ENCODE data around the gene PRPSAP2.
"Not testable (repeated sequence)": the region's sequence is repeated elsewhere in the genome, so short reads cannot be mapped to it uniquely, and the experiment has no call there.

PRPSAP2 gene

GRCh38 chr17:18946536-18946935, 88.6 kb downstream of the PRPSAP2 start:
- DNase-seq = peak; percentile 54

GRCh38 chr17:18947866-18948265, 89.9 kb downstream of the PRPSAP2 start:
- no peak for DNase-seq

- no peak for DNase-seq
Observed at GRCh38 chr17:18948476-18949006, 90.6 kb downstream of the PRPSAP2 start.

GRCh38 chr17:18949566-18949965, 91.6 kb downstream of the PRPSAP2 start:
- DNase-seq = no peak

- no peak for DNase-seq
Observed at GRCh38 chr17:18950346-18950745, 92.4 kb downstream of the PRPSAP2 start.

GRCh38 chr17:18950944-18951905, 93.3 kb downstream of the PRPSAP2 start:
- DNase-seq = no peak

- DNase-seq = no peak
Observed at GRCh38 chr17:18951941-18952842, 94.3 kb downstream of the PRPSAP2 start, which contains the start of gene SLC5A10. Gene SLC5A10 (plus strand): TSS chr17:18952165. CDS start chr17:18952206, 41 bp downstream.

GRCh38 chr17:18953231-18953728, 95.3 kb downstream of the PRPSAP2 start:
- DNase-seq = no peak

- no peak for DNase-seq
Observed at GRCh38 chr17:18954321-18954720, 96.4 kb downstream of the PRPSAP2 start.

- no peak for DNase-seq
Observed at GRCh38 chr17:18955009-18955408, 97.1 kb downstream of the PRPSAP2 start.

- not testable (repeated sequence) for DNase-seq
Observed at GRCh38 chr17:18956021-18956420, 98.1 kb downstream of the PRPSAP2 start.

GRCh38 chr17:18956581-18956980, 98.7 kb downstream of the PRPSAP2 start:
- no peak for DNase-seq

GRCh38 chr17:18957831-18958230, 99.9 kb downstream of the PRPSAP2 start:
- DNase-seq = no peak

GRCh38 chr17:18958611-18959010, 100.7 kb downstream of the PRPSAP2 start:
- DNase-seq = no peak

GRCh38 chr17:18959071-18959844, 101.3 kb downstream of the PRPSAP2 start:
- no peak for DNase-seq

GRCh38 chr17:18959845-18960240, 101.9 kb downstream of the PRPSAP2 start:
- no peak for DNase-seq

- no peak for DNase-seq
Observed at GRCh38 chr17:18960241-18960665, 102.3 kb downstream of the PRPSAP2 start.

- DNase-seq = peak; percentile 54
Observed at GRCh38 chr17:18960803-18961511, 103.0 kb downstream of the PRPSAP2 start.

- DNase-seq = no peak
Observed at GRCh38 chr17:18961634-18962493, 103.9 kb downstream of the PRPSAP2 start.

GRCh38 chr17:18962494-18962815, 104.5 kb downstream of the PRPSAP2 start:
- DNase-seq = no peak

All from NCI-H2171 treated with DMSO at 0.1 percent for 48 hours (cell line).